NCI-H69 (cell line): ENCODE results near the gene ALPG.
"Not testable (repeated sequence)": the region's sequence is repeated elsewhere in the genome, so short reads cannot be mapped to it uniquely, and the experiment has no call there.

Source experiments
- DNase-seq: peaks from one replicate; lab custom pipeline; 2025; lab: John Stamatoyannopoulos, UW

Gene ALPG

DNA sequence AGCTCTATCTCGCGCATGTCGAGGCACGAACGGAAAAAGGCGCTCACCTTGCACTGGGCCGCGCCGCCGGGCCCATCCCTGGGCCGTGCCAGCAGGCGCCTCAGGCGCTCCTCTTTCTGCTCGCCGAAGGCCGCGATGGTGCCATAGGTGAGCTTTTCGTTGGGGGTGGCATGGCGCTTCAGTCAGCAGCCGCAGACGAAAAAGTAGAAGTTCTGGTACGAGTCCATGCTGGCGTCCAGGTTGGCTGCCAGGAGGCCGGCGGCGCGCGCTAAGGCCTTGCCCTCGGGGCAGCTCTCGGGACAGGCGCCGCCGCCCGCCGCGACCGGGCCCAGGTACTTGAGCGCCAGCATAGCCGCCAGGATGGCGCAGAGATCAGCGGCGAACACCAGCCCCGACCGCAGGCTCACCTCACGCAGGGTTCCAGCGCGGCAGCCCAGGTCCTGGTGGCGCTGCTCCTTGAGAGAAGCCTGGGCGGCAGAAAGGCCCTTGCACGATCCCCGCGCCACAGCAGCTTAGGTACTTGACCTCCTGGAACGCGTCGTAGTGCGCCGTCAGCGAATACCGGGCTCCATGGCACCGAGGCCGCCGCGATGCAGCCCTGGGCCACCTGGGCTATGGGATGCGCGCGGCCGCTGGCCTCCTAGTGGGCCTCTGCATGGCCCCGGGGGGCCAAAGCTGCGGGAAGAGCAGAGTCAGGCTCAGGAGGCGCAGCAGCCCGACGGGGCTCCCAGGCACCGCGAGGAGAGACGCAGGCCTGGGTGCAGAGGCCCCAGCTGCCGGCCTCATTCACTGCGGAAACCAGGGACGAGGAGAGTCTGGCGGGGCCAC, 12.8 kb downstream of the ALPG start:
- DNase-seq = no peak

DNA sequence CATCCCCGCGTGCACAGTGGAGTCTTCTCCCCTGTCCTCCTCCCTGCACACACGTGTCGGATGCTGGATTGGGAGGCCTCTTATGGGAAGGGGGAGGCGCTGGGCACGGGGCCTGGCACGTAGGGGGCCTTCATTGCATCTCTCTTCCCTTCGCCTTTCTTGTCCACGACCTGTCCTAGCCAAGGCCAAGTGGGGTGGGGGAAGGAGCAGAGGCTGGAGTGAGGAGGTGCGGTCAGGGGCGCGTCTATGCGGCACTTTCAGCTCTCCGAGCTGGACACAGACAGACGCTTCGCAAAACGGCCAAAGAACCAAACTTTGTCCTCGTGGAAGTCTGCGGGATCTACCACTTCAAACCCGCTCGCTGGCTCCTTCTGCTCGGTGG, 13.4 kb downstream of the ALPG start:
- no peak for DNase-seq

DNA sequence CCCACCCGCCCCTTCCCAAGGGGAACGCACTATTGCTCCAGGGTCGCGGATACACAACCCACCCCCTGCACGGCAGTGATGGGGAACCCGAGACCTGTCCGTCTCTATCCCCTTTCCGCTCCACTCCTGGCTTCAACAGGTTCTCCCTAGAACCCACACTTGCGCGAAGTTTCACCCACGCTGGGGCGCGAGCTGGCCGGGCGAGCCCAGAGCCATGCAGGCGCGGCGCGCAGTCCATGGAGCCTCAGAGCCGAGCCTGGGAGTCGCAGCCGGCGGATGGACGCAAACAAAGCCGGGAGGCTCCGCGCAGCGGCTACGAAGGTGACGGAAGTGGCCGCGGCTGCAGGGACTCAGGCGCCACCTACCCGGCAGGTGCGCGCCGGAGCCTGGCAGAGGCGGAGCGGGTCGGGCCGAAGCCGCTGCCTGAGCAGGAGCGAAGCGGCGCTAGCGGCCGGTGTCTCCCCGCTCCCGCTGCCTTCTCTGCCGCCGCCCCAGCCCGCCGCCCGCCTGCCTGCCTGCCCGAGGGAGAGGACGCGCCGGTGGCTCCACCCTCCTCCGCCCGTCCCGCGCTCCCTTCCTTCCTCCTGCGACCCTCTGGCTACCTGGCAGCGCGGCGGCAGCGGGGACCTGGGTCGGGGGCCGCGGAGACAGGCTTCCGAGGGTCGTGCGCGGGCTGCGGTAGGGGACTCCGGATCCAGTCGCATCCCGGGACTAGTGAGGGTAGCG, 14.0 kb downstream of the ALPG start:
- peak; percentile 75 for DNase-seq

- no peak for DNase-seq
These were observed 14.6 kb downstream of the ALPG start for GRCh38 chr2:232421189-232421785.

DNA sequence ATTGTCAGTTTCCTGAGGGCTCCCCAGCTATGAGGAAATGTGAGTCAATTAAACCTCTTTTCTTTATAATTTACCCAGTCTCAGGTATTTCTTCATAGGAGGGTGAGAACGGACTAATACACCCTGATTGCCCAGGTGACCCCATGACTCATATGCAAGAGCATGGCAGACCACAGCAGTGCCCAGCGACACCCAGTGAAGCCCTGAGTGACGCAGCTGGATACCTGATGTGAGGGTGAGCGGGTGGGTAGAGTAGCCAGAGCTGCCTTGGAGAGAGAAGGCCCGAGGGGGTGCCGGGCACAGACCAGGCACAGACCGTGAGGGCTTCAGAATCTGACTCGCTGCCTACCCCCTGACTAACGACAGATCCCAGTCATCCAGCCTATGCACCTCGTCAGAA, 15.4 kb downstream of the ALPG start:
- no peak for DNase-seq

- DNase-seq = not testable (repeated sequence)
These were observed 16.4 kb downstream of the ALPG start for GRCh38 chr2:232422996-232423395.

- not testable (repeated sequence) for DNase-seq
These were observed 16.8 kb downstream of the ALPG start for GRCh38 chr2:232423407-232423806.

DNA sequence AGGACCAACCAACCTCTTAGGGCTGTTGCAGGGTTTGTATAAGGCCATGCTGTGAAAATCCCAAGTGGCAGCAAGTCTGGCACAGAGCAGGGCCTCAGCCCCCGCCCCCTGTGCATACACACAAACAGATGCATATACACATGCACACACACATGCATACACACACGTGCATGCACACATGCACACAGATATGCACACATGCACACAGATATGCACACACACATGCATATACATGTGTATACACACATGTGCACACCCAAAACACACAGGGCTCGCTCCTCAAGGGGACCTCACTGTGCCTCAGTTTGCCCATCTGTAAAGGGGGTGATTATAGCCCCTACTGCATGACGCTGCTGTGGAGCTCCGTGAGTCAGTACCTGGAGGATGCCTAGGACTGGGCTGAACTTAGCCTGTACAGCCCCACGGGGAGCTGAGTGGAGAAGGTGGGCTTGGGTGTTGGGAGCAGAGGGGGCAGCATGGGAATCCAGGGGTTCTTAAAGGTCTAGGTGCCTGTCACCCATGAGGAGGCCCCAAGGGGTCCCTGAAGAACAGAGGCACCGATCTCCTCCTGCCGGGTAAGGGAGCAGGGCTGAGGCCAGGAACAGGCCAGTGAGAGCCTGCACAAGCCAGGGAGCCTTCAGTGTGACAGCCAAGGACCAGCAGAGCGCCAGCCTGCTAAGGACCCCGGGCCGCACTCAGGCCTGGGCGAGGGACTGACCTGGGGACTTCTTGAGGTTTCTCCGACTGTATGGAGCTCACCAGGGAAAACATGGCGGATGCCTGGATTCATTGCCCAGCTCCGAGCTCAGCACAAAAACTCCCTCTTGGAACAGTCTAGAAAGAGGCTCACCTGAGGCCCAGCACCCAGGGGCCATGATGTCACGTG, 25.3 kb downstream of the ALPG start:
- DNase-seq = no peak

- DNase-seq = no peak
These were observed 26.0 kb downstream of the ALPG start for GRCh38 chr2:232432598-232433184.

DNA sequence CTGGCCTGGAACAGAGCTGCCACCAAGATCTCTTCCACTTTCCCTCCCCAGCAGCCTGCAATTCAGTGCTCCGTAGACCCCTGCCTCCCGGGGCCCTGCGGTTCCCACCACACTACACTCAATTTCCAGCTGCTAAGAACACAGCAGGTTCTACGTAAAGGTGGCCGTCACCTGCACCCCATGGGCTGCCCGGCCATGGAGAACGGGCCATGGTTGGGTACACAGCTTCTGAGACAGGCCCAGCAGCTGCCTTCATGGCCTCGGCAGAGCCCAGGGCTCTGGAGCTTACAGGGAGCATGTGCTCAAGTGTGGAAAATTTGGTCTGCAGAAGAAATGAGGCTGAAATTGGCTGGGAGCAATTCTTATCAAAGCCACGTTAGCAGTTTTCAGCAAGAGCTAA, 27.0 kb downstream of the ALPG start:
- not testable (repeated sequence) for DNase-seq

DNA sequence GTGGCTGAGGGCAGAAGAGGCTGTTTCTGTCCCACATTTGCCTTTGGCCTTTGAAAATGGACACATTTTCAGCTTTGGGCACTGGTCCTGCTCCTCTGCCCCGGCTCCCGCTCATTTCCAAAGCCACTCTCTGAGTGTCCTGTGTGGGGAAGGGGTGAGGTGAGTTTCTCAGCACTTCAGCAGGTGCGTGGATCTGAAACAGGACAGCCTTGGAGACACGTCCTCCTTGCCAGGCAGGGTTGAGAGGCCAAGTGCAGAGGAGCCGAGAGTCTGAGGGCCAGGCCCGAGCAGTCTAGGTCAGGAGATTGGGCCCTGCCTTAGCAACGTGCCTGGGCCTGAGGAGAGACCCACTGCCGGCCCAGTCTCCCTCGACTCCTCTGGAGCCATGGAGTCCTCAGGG, 27.4 kb downstream of the ALPG start:
- no peak for DNase-seq

GRCh38 chr2:232434563-232435374, 28.1 kb downstream of the ALPG start:
- no peak for DNase-seq

DNA sequence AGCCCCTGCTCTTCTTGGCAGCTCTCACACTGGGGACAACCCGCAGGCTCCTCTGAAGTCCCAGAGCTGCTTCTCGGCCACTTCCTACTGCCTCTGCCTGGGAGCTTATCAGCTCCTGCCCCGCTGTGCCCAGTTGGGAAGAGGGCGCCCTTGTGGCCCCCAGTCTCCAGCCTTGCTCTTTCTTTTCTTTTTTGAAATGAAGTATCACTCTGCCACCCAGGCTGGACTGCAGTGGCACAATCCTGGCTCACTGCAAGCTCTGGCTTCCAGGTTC, 28.7 kb downstream of the ALPG start:
- DNase-seq = no peak

- no peak for DNase-seq
These were observed 29.2 kb downstream of the ALPG start for GRCh38 chr2:232435805-232436204.

- DNase-seq = no peak
These were observed 29.9 kb downstream of the ALPG start for GRCh38 chr2:232436381-232437194.

GRCh38 chr2:232437195-232437571, 30.5 kb downstream of the ALPG start:
- DNase-seq = no peak

- DNase-seq = no peak
These were observed 31.4 kb downstream of the ALPG start for GRCh38 chr2:232438091-232438490.

GRCh38 chr2:232438951-232439757, 32.5 kb downstream of the ALPG start:
- peak; percentile 36 for DNase-seq

GRCh38 chr2:232439758-232440135, 33.1 kb downstream of the ALPG start:
- no peak for DNase-seq
